Smooth muscle cell of the brain vasculature (primary cell): ENCODE data around the gene PRDX5.

ENCODE experiments used
- DNase-seq: peaks from one replicate; pipeline ENCODE4 v3.0.0-alpha.2; 2012; ENCODE audit warnings: low read depth, low spot score

PRDX5 gene

DNA sequence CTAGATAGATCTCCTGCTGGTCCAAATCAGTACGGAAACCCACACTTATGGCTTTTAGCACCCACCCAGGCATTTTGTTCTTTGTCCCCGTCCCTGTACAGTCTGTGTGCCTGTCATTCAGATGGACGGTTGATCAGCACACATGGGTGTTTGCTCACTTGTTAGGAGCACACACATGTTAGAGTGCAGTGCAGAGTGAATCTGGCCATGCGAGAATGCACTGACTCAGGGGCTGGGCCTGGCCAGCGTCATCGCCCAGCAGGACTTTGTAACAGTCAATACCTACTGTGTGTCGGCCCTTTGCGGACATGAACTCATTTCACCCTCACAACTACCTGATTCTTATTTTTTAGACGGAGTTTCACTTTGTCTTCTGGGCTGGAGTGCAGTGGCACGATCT is 44.4 kb downstream of the PRDX5 start:
- no peak for DNase-seq

DNA sequence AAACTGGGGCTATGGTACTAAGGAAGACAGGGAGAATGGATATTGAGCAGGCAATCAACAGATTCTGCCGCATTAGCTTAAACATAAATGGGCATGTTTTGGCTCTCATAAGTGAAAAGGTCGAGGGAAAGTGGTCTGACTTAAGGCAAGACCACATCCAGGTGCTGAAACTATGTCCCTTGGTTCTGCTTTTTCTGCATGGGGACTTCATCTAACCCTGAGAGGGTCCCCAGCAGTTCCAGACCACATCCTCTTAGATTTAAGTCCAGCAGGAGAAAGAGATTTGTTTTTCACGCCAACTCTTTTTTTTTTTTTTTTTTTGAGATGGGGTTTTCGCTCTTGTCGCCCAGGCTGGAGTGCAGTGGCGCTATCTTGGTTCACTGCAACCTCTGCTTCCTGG is 46.5 kb downstream of the PRDX5 start:
- no peak for DNase-seq

DNA sequence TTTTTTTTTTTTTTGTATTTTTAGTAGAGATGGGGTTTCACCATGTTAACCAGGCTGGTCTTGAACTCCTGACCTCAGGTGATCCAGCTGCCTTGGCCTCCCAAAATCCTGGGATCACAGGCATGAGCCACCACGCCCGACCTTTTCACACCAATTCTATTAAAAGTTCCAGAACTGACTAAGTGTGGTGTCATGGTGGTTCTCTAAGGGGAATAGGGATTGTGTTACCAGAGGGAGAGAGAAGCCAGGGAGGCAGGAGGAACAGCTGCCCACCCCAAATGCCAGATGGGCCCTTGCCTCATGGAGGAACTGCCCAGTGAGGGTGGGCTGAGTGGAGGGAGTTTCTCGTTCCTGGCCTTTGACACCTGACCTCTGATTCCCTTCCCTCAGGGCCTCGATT is 47.0 kb downstream of the PRDX5 start:
- no peak for DNase-seq

DNA sequence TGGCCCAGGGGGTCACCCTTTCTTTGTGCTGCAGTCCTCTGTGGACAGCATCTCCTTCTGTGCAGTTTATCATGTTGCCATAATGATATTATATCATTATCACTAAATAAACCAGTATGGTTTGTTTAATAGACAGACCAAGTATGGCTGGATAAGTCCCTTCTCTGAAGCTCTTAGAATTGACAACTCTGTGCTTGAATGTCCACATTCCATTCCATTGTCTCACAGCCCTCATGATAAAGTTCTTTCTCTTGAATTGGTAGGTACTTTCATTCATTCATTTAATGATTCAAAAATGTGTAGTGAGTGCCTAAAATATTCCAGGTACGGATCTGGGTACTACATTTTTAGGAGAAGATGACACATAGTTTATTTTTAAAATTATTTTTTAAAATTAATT is 48.8 kb downstream of the PRDX5 start:
- no peak for DNase-seq

DNA sequence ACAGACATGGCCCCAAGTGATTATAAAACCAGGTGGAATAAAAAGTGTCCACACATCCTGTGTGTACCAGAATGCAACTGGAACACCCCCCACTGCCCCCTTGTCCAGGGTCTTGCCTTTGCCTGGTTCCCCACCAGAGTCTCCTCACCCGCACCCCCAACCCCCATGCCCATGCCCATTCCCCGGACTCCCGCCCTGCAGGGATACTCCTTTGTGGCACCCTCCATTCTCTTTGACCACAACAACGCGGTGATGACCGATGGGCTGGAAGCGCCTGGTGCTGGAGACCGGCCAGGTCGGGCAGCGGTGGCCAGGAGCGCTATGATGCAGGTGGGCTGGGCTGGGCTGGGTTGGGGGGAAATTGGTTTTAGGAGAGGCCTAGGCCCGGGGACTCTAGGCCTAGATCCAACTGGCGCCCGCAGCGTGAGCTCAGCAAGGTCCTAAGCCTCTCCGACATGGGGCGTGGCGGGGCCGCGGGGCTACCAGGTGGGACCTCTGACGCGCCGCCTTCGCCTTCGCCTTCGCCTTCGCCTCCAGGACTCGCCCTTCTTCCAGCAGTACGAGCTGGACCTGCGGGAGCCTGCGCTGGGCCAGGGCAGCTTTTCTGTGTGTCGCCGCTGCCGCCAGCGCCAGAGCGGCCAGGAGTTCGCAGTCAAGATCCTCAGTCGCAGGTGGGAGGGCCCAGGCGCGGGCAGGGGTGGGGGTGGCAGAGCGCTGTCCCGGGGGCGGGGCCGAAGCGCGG is 50.2 kb downstream of the PRDX5 start:
- no peak for DNase-seq

DNA sequence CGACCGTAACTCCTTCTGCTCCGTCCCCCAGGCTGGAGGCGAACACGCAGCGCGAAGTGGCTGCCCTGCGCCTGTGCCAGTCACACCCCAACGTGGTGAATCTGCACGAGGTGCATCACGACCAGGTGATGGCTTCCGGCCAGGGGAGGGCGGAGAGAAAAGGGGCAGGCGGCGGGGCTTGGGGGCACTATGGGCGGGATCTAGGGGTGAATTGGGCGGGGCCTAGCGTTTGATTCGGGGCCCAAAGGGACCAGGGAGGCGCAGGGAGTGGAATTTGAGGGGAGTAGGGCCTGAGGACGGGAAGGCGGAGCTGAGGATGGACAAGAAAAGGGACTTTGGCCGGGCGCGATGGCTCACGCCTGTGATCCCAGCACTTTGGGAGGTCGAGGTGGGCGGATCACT is 50.8 kb downstream of the PRDX5 start:
- DNase-seq, result no peak

DNA sequence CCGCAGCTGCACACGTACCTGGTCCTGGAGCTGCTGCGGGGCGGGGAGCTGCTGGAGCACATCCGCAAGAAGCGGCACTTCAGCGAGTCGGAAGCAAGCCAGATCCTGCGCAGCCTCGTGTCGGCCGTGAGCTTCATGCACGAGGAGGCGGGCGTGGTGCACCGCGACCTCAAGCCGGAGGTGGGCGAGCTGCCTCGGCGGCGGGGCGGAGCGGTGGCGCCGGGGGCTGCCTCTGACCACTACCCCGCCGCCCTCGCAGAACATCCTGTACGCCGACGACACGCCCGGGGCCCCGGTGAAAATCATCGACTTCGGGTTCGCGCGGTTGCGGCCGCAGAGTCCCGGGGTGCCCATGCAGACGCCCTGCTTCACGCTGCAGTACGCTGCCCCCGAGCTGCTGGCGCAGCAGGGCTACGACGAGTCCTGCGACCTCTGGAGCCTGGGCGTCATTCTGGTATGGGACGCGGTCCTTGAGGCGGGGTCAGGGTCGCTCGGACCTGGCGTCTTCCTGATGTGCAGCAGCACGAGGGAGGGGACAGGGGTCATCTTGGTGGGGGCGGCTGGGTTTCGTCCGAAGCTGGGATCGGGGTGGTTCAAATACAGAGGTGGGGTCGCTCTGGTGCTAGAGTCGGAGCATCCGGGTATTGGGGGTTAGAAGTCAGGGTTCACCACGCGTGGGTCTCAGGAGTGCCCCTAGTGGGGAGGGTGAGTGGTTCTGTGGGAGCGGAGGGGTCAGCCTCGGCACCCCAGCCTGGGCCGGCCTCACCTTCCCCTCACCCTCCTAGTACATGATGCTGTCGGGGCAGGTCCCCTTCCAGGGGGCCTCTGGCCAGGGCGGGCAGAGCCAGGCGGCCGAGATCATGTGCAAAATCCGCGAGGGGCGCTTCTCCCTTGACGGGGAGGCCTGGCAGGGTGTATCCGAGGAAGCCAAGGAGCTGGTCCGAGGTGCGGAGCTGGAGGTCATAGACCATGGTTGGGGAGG is 51.8 kb downstream of the PRDX5 start:
- DNase-seq, result no peak

DNA sequence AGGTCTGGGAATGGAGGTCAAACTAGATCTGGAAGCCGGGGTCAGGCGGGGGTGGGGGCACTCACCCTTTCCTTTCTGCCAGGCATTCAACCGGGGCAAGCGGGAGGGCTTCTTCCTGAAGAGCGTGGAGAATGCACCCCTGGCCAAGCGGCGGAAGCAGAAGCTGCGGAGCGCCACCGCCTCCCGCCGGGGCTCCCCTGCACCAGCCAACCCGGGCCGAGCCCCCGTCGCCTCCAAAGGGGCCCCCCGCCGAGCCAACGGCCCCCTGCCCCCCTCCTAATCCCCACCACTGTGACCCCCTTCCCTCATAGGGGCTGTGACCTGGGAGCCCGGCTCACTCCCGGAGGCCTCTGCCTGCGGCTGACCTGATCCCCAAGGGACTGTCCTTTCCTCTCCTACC is 53.3 kb downstream of the PRDX5 start:
- no peak for DNase-seq
